ENCODE results near the gene ABCA2. TPM values are rescaled to one million over a fixed set of nuclear protein-coding genes. Genes with fewer than 3 reads are reported as not detected.

The ABCA2 gene
- total and polyA plus RNA-seq, 4 donors = 2.9 to 15.2 (median 12.3) TPM

- Histone ChIP-seq H3K36me3 (ENCODE audit: control insufficient read depth in 4 of 4, insufficient read depth in 3 of 4, low read depth in 1 of 4, low read length in 3 of 4) (no peaks in the 10 kb centered on the region), H3K9me3 (ENCODE audit: control insufficient read depth in 4 of 4, low read length in 3 of 4) (no peaks in the 10 kb centered on the region), H3K4me3 (ENCODE audit: low read depth in 1 of 3, low read length in 3 of 3) (peak overlapping the region in 1 of 3 donors; percentile 54), H3K27me3 (ENCODE audit: control insufficient read depth in 4 of 4, insufficient read depth in 4 of 4, low read length in 3 of 4) (peaks cover 6 to 22% (median 8%) of the 10 kb centered on the region in 4 donors), H3K4me1 (ENCODE audit: control insufficient read depth in 4 of 4, insufficient read depth in 4 of 4, low read length in 3 of 4) (peaks cover 0 to 36% (median 4%) of the 10 kb centered on the region in 4 donors), H3K9ac (ENCODE audit: low read depth in 1 of 2, low read length in 2 of 2) (no peak overlapping the region), H3K27ac (ENCODE audit: low read depth in 1 of 2, low read length in 2 of 2) (peak overlapping the region; percentile 4 to 27)
- TF ChIP-seq, protein P1, sequence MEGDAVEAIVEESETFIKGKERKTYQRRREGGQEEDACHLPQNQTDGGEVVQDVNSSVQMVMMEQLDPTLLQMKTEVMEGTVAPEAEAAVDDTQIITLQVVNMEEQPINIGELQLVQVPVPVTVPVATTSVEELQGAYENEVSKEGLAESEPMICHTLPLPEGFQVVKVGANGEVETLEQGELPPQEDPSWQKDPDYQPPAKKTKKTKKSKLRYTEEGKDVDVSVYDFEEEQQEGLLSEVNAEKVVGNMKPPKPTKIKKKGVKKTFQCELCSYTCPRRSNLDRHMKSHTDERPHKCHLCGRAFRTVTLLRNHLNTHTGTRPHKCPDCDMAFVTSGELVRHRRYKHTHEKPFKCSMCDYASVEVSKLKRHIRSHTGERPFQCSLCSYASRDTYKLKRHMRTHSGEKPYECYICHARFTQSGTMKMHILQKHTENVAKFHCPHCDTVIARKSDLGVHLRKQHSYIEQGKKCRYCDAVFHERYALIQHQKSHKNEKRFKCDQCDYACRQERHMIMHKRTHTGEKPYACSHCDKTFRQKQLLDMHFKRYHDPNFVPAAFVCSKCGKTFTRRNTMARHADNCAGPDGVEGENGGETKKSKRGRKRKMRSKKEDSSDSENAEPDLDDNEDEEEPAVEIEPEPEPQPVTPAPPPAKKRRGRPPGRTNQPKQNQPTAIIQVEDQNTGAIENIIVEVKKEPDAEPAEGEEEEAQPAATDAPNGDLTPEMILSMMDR (IDR thresholded peaks at IDR 0.05; ENCODE audit: low read depth, low read length, missing input control) = no peak
- TF ChIP-seq FOXA1 (IDR thresholded peaks at IDR 0.05) (no peak), ZBTB33 (IDR thresholded peaks at IDR 0.05) (no peak), RAD21 (IDR thresholded peaks at IDR 0.05) (no peak), JUND (IDR thresholded peaks at IDR 0.05) (no peak), FOXA2 (IDR thresholded peaks at IDR 0.05) (no peak), GABPA (IDR thresholded peaks at IDR 0.05 in 1 of 2, conservative IDR thresholded peaks at IDR 0.05 in 1 of 2) (no peak), YY1 (IDR thresholded peaks at IDR 0.05) (no peak)
- WGBS = 4% methylated on average over 96 of the region's 96 CpGs
- DNase-seq (ENCODE audit: low spot score) = no peak
Measured at GRCh38 chr9:137045294-137046087, 17.5 kb upstream of the ABCA2 start.

GRCh38 chr9:137044502-137045177 is 16.6 kb upstream of the ABCA2 start:
- Histone ChIP-seq H3K27ac (ENCODE audit: low read depth in 1 of 2, low read length in 2 of 2) (no peak overlapping the region), H3K9me3 (ENCODE audit: control insufficient read depth in 4 of 4, low read length in 3 of 4) (no peaks in the 10 kb centered on the region), H3K9ac (ENCODE audit: low read depth in 1 of 2, low read length in 2 of 2) (no peak overlapping the region), H3K36me3 (ENCODE audit: control insufficient read depth in 4 of 4, insufficient read depth in 3 of 4, low read depth in 1 of 4, low read length in 3 of 4) (no peaks in the 10 kb centered on the region), H3K27me3 (ENCODE audit: control insufficient read depth in 4 of 4, insufficient read depth in 4 of 4, low read length in 3 of 4) (peaks cover 6 to 22% (median 7%) of the 10 kb centered on the region in 4 donors), H3K4me3 (ENCODE audit: low read depth in 1 of 3, low read length in 3 of 3) (peak overlapping the region in 1 of 3 donors; percentile 54), H3K4me1 (ENCODE audit: control insufficient read depth in 4 of 4, insufficient read depth in 4 of 4, low read length in 3 of 4) (peaks cover 0 to 34% (median 4%) of the 10 kb centered on the region in 4 donors)
- TF ChIP-seq RAD21 (IDR thresholded peaks at IDR 0.05) (no peak), SP1 (IDR thresholded peaks at IDR 0.05) (no peak), EGR1 (IDR thresholded peaks at IDR 0.05; ENCODE audit: low read depth in 2 of 2) (no peak), JUND (IDR thresholded peaks at IDR 0.05) (no peak), FOXA2 (IDR thresholded peaks at IDR 0.05) (no peak), FOXA1 (IDR thresholded peaks at IDR 0.05) (no peak), NR2F2 (IDR thresholded peaks at IDR 0.05) (no peak), HNF4A (conservative IDR thresholded peaks at IDR 0.05) (no peak), REST (IDR thresholded peaks at IDR 0.05) (no peak), HNF4G (IDR thresholded peaks at IDR 0.05) (no peak), YY1 (IDR thresholded peaks at IDR 0.05) (no peak), GABPA (IDR thresholded peaks at IDR 0.05 in 1 of 2, conservative IDR thresholded peaks at IDR 0.05 in 1 of 2) (no peak), ZBTB33 (IDR thresholded peaks at IDR 0.05) (no peak)
- TF ChIP-seq, protein P2, sequence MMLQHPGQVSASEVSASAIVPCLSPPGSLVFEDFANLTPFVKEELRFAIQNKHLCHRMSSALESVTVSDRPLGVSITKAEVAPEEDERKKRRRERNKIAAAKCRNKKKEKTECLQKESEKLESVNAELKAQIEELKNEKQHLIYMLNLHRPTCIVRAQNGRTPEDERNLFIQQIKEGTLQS (IDR thresholded peaks at IDR 0.05) = no peak
- DNase-seq (ENCODE audit: low spot score) = no peak
- WGBS = 33% methylated on average over 18 of the region's 18 CpGs

All from liver (tissue), 9 donors.